Measurements from ENCODE around the gene MPC2. TPM values are rescaled to one million over a fixed set of nuclear protein-coding genes. Genes with fewer than 3 reads are reported as not detected.
A peak's percentile ranks its signal among the peaks of the same experiment; 100 is the strongest.

Gene MPC2
- total RNA-seq, 4 donors from 2014 or later, result 12.1 to 33.7 (median 26.0) TPM

DNA sequence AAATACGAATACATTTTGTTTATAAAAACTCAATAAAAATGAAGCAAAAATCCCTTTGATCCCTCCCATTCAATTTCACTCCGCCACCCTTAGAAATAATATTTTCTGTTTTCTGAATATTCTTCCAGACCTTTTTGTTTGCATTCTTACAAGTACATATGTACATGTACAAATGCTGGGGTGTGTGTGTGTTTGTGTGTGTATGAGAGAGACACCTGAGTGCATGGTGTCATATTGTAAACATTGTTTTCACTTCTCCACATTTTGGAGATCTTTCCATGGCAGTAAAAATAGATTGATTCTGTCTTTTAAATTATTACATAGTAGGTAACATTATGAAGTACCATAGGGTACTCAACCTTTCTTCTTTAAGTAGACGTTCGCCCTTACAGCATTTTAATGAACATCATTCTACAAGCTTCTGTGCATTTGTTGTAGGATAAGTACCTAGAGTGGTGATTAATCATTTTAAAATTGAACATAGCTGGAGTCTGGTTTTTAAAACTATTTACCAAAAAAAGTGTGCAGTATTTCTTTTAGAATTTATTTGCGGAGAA is 1.3 kb upstream of the MPC2 start:
- TF ChIP-seq, protein P1, sequence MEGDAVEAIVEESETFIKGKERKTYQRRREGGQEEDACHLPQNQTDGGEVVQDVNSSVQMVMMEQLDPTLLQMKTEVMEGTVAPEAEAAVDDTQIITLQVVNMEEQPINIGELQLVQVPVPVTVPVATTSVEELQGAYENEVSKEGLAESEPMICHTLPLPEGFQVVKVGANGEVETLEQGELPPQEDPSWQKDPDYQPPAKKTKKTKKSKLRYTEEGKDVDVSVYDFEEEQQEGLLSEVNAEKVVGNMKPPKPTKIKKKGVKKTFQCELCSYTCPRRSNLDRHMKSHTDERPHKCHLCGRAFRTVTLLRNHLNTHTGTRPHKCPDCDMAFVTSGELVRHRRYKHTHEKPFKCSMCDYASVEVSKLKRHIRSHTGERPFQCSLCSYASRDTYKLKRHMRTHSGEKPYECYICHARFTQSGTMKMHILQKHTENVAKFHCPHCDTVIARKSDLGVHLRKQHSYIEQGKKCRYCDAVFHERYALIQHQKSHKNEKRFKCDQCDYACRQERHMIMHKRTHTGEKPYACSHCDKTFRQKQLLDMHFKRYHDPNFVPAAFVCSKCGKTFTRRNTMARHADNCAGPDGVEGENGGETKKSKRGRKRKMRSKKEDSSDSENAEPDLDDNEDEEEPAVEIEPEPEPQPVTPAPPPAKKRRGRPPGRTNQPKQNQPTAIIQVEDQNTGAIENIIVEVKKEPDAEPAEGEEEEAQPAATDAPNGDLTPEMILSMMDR (IDR thresholded peaks at IDR 0.05), result no peak
- no peak for TF ChIP-seq POLR2A (IDR thresholded peaks at IDR 0.05)
- no peak for DNase-seq (ENCODE audit: low spot score in 2 of 2)
- 37 to 40% methylated on average over 5 of the region's 5 CpGs for WGBS, 2 donors
- no peak overlapping the region for H3K4me3 ChIP-seq (ENCODE audit: low read depth, poor library complexity, severe bottlenecking)
- intact Hi-C loops (cut with DNase I; ENCODE audit: low total_unique reads), result no loop called here

DNA sequence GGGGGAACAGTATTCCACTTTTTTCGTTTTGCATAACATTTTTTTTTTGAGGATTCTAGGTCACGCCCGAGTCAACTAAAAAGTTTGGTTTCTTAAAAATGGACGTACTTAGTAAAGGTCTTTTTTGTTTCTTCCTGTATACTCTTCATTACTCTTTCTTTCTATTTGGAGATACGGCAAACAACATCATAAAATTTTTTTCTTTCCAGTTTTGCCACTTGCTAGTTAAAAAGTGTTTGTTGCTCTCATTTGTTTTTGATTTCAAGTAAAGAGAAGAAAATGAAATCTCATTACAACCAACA is 788 bp upstream of the MPC2 start:
- TF ChIP-seq, protein P1 (IDR thresholded peaks at IDR 0.05), result no peak
- TF ChIP-seq POLR2A (IDR thresholded peaks at IDR 0.05), result no peak
- 1% methylated on average over 5 of the region's 5 CpGs for WGBS, 2 donors
- intact Hi-C loops (cut with DNase I; ENCODE audit: low total_unique reads), result no loop called here
- H3K4me3 ChIP-seq (ENCODE audit: low read depth, poor library complexity, severe bottlenecking), result peak overlapping the region; percentile 87
- DNase-seq (ENCODE audit: low spot score in 2 of 2), result no peak

DNA sequence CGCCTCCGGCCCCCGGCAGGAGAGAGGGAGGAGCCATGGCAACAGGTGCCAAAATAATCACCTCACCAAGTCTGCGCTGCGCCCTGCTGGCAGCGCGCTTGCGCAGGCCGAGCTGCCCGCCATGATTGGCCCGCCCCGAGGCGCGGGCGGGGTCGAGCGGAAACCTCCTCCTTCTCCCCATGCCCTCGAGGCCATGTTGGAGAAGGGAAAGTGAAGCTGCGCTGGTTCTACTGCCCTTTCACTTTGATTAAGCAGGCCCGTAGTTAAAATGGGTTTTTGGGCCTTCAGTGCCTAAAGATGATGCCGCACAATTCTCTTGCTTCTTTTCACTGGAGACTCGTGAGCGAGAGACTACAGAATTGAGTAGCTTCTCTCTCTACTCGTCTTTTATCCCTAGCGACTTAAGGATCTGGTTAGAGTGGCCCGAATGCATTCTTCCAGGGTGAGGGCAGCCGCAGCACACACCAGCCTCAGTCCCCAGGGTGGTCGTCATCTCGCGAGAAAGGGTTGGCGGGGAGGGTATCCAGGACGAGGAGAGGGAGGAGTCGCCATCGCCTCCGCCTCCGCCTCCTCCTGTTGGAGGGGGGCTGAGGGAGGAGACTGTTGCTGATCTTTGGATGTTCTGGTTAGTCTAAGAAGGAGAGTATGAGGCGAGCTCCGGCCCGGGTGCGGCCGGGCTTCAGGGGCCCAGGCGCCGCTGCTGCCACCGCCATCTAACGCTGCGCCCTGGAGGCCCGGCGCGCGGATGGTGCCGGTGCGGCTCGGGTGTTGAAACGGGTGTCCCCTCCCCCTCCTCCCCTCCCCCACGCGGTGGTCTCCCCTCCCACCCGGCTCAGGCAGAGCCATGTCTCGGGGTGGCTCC is 573 bp downstream of the MPC2 start, which contains the start of gene DCAF6:
TSS of gene DCAF6 (plus strand) at position 616 of the 862 bp plus-strand sequence. CDS start at position 845, 229 bp downstream.
- peak within 1 kb of the TSS; percentile 87 for H3K4me3 ChIP-seq (ENCODE audit: low read depth, poor library complexity, severe bottlenecking)
- 0% methylated on average over 37 to 48 of the region's 58 CpGs for WGBS, 2 donors
- DNase-seq (ENCODE audit: low spot score in 2 of 2), result peak; percentile 98 to 99
- TF ChIP-seq, protein P1 (IDR thresholded peaks at IDR 0.05), result no peak
- peak in 1 of 2 donors; percentile 80 for TF ChIP-seq POLR2A (IDR thresholded peaks at IDR 0.05)
- intact Hi-C loops (cut with DNase I; ENCODE audit: low total_unique reads), result no loop called here

DNA sequence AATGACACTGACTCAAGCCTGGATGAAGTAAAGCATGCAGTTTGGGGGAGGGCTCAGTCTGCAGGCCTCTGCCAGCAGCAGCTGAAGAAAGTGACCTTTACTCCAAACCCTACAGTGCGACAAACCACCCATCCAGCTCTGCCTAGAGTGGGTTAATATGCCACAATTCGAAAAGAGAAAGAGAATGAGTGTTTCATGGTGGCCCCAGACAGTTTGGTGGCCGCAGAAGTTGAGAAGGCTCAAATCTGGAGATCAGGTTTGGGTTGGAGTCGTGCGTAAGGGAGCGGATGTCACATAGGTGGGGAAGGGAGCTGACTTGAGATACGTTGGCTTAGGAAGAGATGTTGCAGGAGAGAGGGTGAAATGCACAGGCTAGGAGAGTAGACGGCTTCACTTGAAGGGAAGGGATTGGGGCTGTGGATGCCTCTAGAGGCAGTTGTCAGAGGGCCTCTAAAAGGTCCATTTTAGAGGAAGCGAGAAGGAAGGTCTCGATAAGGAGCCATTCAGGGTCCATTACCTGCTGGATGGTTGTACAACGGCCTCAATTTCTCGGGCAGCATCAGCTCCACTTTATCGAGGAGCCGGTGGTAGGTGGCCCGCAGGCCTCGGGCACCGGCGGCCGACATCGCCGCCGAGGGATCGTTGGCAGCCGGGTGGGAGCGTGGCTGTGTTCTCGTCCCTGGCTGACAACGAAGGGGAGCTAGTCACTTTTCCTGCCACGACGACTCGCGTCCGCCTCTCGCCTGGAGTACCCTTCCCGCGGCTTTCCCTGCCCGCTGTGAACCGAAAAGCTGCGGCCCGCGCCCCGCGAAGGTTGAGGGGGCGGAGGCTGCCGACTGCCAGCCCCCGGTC is 1.4 kb downstream of the MPC2 start:
- intact Hi-C loops (cut with DNase I; ENCODE audit: low total_unique reads), result no loop called here

DNA sequence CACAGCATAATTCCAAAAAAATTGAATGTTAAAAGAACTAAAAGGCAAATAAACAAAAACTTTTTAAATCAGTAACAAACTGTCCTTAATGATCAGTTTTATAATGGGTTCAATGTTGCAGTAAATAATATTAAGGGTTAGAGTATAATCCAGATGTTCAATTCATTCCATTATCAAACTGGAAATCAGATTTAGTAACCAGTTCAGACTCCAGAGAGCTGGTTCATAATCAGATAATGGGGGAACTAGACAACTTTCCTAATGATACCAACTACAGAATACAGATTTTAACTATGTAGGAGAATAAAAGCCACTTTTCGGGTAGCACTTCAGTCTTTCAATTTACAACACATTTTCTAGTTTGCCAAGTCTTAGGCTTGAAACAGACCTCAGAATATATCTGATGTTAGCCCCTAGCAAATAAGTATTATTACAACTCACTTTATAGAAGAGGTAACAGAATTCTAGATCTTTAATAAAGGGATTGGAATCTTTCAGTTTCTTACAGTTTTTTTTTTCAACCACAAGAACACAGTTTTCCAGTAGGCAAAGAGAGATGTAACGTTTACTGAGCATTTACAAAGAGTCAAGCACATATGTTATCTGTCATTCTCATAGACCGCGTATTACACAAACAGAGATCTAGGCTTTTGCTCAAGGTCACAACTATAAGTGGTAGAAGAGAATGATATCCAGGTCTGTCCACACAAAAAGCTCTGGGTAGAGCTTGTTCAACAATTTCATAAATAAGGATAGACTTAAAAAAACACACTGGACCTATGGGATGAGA is 2.3 kb downstream of the MPC2 start:
- peak overlapping the region; percentile 55 for H3K4me3 ChIP-seq (ENCODE audit: low read depth, poor library complexity, severe bottlenecking)
- no peak for DNase-seq (ENCODE audit: low spot score in 2 of 2)
- TF ChIP-seq, protein P1 (IDR thresholded peaks at IDR 0.05), result no peak
- no peak for TF ChIP-seq POLR2A (IDR thresholded peaks at IDR 0.05)
- intact Hi-C loops (cut with DNase I; ENCODE audit: low total_unique reads), result no loop called here
- WGBS, 2 donors, result 13 to 21% methylated on average over 4 of the region's 4 CpGs

More for the DNA sequence above, 1.4 kb downstream of the MPC2 start:
- H3K4me3 ChIP-seq (ENCODE audit: low read depth, poor library complexity, severe bottlenecking), result peak overlapping the region; percentile 55
- peak in 1 of 2 donors; percentile 85 for DNase-seq (ENCODE audit: low spot score in 2 of 2)
- no peak for TF ChIP-seq POLR2A (IDR thresholded peaks at IDR 0.05)
- WGBS, 2 donors, result 0% methylated on average over 23 to 25 of the region's 45 CpGs
